GM19463 (cell line): ENCODE results near the gene MED17.
"Not testable (repeated sequence)": the region's sequence is repeated elsewhere in the genome, so short reads cannot be mapped to it uniquely, and the experiment has no call there.

Experiments used
- ATAC-seq: cut with Tn5 transposase; IDR thresholded peaks from one replicate; pipeline ENCODE4 v1.9.1; 2021; ENCODE audit warnings: mild to moderate bottlenecking, moderate library complexity; ENCODE audit not compliant: unreplicated experiment

The MED17 gene

GRCh38 chr11:93757924-93758865, 25.9 kb upstream of the MED17 start:
- ATAC-seq: no peak

DNA sequence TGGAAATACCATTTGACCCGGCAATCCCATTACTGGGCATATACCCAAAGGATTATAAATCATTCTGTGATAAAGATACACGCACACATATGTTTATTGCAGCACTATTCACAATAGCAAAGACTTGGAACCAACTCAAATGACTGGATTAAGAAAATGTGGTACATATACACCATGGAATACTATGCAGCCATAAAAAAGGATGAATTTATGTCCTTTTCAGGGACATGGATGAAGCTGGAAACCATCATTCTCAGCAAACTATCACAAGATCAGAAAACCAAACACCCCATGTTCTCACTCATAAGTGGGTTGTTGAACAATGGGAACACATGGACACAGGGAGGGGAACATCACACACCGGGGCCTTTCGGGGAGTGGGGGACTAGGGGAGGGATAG, 25.0 kb upstream of the MED17 start:
- ATAC-seq: not testable (repeated sequence)

GRCh38 chr11:93761910-93762309, 22.2 kb upstream of the MED17 start:
- ATAC-seq: no peak

DNA sequence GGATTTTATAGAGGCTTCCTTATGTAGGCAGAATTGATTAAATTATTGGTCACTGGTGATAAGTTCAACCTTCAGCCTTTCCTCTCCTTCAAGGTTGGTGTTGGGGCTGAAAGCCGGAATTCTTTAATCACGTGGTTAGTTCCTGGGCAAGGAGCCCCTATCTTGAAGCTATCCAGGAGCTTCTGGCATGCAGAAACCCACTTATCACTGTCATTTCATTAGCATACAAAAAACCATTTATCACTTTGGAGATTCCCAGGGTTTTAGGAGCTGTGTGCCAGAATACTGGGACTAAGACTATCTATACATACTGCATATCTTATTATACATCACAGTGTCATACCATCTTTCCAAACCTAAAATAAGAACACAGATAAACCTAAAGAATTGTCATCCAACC, 18.5 kb upstream of the MED17 start:
- no peak for ATAC-seq

- ATAC-seq: no peak
These were observed 17.6 kb upstream of the MED17 start for GRCh38 chr11:93766504-93766903.

- ATAC-seq: no peak
These were observed 17.1 kb upstream of the MED17 start for GRCh38 chr11:93767018-93767417.

- ATAC-seq: no peak
These were observed 13.9 kb upstream of the MED17 start for GRCh38 chr11:93770160-93770559.

- ATAC-seq: no peak
These were observed 12.0 kb upstream of the MED17 start for GRCh38 chr11:93772123-93772522.

- ATAC-seq: no peak
These were observed 11.0 kb upstream of the MED17 start for GRCh38 chr11:93773045-93773477.

- no peak for ATAC-seq
These were observed 10.4 kb upstream of the MED17 start for GRCh38 chr11:93773601-93774200.

- not testable (repeated sequence) for ATAC-seq
These were observed 9.5 kb upstream of the MED17 start for GRCh38 chr11:93774560-93774959.

DNA sequence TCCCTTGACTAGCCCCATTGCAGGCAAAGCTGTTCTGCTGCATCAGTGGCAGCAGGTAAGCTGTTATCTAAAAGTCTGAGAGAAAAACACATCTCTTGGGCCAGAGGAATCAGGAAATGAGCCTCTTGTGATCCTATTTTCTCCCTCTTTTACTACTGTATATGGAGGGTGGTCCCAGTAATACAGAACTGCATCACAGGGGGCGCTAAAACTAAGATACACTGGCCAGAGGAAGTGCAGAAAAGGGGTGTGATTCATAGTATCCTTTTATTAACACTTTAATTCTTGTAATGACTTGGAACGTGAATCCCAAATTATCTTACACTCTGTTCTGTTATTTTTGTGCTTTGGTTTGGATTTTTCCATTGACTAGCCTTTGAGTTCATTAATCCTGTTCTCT, 8.8 kb upstream of the MED17 start:
- ATAC-seq: no peak

DNA sequence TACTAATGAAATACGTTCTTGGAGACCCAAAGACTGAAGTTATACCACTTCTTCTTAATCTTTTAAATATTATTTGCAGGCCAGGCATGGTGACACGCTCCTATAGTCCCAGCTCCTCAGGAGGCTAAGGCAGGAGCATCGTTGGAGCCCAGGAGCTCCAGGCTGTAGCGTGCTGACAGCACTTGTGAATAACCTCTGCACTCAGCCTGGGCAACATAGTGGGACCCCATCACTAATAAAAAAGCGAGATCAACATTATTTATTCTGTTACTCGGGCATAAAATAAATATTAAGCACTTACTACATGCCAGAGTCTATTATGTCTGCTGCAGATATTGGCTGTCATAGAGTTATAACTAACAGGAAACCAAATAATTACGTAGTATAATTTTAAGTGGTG, 720 bp upstream of the MED17 start:
- no peak for ATAC-seq

DNA sequence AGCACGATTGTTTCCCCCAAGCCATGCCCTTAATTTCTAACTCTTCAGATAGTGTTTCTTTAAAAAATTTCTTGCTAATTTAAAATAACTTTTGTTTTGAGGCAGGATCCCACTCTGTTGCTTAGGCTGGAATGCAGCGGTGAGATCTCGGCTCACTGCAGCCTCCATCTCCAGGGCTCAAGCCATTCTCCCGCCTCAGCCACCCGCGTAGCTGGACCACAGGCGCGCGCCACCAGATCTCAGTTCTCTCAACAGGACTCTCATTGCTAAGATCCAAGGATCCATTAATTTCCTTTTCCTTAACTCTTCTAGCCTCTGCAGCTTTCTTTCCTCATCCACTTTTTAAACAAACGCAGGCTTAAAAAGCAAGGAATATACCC, 327 bp upstream of the MED17 start:
- ATAC-seq: peak; percentile 46

- peak; percentile 21 for ATAC-seq
These were observed 866 bp downstream of the MED17 start for GRCh38 chr11:93784935-93785360.

DNA sequence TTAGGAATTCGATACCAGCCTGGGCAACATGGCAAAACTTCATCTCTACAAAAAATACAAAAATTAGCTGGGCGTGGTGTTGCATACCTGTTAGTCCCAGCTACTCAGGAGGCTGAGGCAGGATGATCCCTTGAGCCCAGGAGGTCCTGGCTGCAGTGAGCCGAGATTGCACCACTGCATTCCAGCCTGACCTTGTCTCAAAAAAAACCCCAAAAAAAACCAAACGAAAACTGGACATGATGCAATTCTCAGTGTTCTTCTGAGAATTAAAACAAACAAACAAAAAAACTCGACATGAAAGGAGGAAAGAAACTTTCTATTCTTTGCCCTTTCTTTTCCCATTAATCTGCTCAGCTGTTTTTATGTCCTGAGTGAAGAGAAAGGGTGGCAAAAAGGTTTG, 7.4 kb downstream of the MED17 start:
- no peak for ATAC-seq

GRCh38 chr11:93796441-93797231, 12.6 kb downstream of the MED17 start:
- no peak for ATAC-seq

GRCh38 chr11:93801366-93801765, 17.3 kb downstream of the MED17 start:
- no peak for ATAC-seq

GRCh38 chr11:93804879-93805278, 20.8 kb downstream of the MED17 start:
- no peak for ATAC-seq

DNA sequence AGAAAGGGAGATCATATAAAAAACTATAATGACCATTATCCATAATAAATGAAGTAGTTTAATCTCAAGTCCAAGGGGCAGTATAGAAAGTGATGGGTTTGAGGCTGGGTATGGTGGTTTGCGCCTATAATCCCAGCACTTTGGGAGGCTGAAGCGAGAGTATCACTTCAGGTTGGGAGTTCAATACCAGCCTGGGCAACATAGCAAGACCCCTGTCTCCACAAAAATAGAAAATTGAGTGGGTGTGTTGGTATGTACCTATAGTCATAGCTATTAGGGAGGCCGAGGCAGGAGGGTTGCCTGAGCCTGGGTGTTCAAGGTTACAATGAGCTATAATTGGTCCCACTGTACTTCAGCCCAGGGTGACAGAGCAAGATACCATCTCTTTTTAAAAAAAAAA, 23.9 kb downstream of the MED17 start:
- no peak for ATAC-seq

DNA sequence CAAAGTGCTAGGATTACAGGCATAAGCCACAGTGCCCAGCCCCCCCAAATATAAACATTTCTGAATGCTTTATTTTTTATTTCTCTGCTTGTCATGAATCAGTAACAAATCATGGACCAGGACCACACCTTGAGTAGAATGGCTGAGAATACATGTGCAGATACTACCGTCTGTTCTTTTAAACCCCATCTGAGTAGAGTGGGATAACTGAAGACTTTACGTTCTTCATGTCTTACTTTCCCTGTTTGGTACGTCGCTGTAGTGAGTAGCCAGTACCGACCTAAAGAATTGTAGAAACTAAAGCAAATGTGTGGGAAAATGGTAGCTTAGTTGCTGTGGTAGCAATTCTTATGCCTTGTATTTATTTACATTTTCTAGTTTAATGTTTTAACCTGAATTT, 29.9 kb downstream of the MED17 start:
- ATAC-seq: no peak
